ENCODE data around the gene TP53RK. TPM values are rescaled to one million over a fixed set of nuclear protein-coding genes. Genes with fewer than 3 reads are reported as not detected.
A peak's percentile ranks its signal among the peaks of the same experiment; 100 is the strongest.

Gene TP53RK
- total RNA-seq, 2 donors from 2014 or later, result 6.6 to 11.7 TPM

GRCh38 chr20:46639587-46639986 lies 49.7 kb downstream of the TP53RK start:
- Histone ChIP-seq H3K27me3 (no peaks in the 10 kb centered on the region), H3K4me3 (no peak overlapping the region), H3K4me1 (peaks cover 7% of the 10 kb centered on the region), H3K27ac (no peak overlapping the region), H3K9me3 (no peaks in the 10 kb centered on the region), H3K36me3 (replicated peaks in 1 of 2; ENCODE audit: insufficient read depth in 1 of 2, low read depth in 2 of 2) (no peaks in the 10 kb centered on the region)
- DNase-seq (no peak), ATAC-seq (no peak)
- WGBS, 2 donors, result 93 to 100% methylated on average over 3 of the region's 3 CpGs
- intact Hi-C loops (cut with DNase I), result no loop called here
- TF ChIP-seq CTCF (IDR thresholded peaks at IDR 0.05) (no peak), POLR2A (IDR thresholded peaks at IDR 0.05) (no peak)

GRCh38 chr20:46638898-46639274 lies 50.4 kb downstream of the TP53RK start:
- no peak for ATAC-seq
- H3K4me3 ChIP-seq, result no peak overlapping the region
- H3K9me3 ChIP-seq, result no peaks in the 10 kb centered on the region
- TF ChIP-seq POLR2A (IDR thresholded peaks at IDR 0.05) (no peak), CTCF (IDR thresholded peaks at IDR 0.05) (no peak)
- no peaks in the 10 kb centered on the region for H3K36me3 ChIP-seq (replicated peaks in 1 of 2; ENCODE audit: insufficient read depth in 1 of 2, low read depth in 2 of 2)
- no peaks in the 10 kb centered on the region for H3K27me3 ChIP-seq
- DNase-seq, result no peak
- H3K27ac ChIP-seq, result no peak overlapping the region
- H3K4me1 ChIP-seq, result peaks cover 7% of the 10 kb centered on the region
- 81 to 86% methylated on average over 4 of the region's 4 CpGs for WGBS, 2 donors
- intact Hi-C loops (cut with DNase I), result no loop called here

- H3K9me3 ChIP-seq, result no peaks in the 10 kb centered on the region
- WGBS, 2 donors, result 75 to 81% methylated on average over 15 to 16 of the region's 18 CpGs
- H3K4me1 ChIP-seq, result peaks cover 7% of the 10 kb centered on the region
- H3K27ac ChIP-seq, result peak overlapping the region in 2 of 4 donors; percentile 23 to 41
- H3K4me3 ChIP-seq, result no peak overlapping the region
- intact Hi-C loops (cut with DNase I), result no loop called here
- DNase-seq, result no peak
- TF ChIP-seq CTCF (IDR thresholded peaks at IDR 0.05) (no peak), POLR2A (IDR thresholded peaks at IDR 0.05) (no peak)
- no peak for ATAC-seq
- H3K27me3 ChIP-seq, result no peaks in the 10 kb centered on the region
- H3K36me3 ChIP-seq (replicated peaks in 1 of 2; ENCODE audit: insufficient read depth in 1 of 2, low read depth in 2 of 2), result no peaks in the 10 kb centered on the region
These were observed 50.9 kb downstream of the TP53RK start for GRCh38 chr20:46638134-46638897.

GRCh38 chr20:46637427-46638133 lies 51.7 kb downstream of the TP53RK start:
- no peaks in the 10 kb centered on the region for H3K27me3 ChIP-seq
- H3K27ac ChIP-seq, result peak overlapping the region in 2 of 4 donors; percentile 23 to 41
- no peak for ATAC-seq
- TF ChIP-seq POLR2A (IDR thresholded peaks at IDR 0.05) (no peak), CTCF (IDR thresholded peaks at IDR 0.05) (no peak)
- intact Hi-C loops (cut with DNase I), result no loop called here
- H3K4me1 ChIP-seq, result peaks cover 7% of the 10 kb centered on the region
- H3K9me3 ChIP-seq, result no peaks in the 10 kb centered on the region
- no peak overlapping the region for H3K4me3 ChIP-seq
- no peak for DNase-seq
- 74 to 81% methylated on average over 3 to 4 of the region's 4 CpGs for WGBS, 2 donors
- H3K36me3 ChIP-seq (replicated peaks in 1 of 2; ENCODE audit: insufficient read depth in 1 of 2, low read depth in 2 of 2), result no peaks in the 10 kb centered on the region

All from body of pancreas (tissue), 4 donors.